HG03469 (cell line): ENCODE data around the gene COPG1.

Source experiments
- ATAC-seq: cut with Tn5 transposase; IDR thresholded peaks from one replicate; pipeline ENCODE4 v1.9.1; 2021; ENCODE audit warnings: mild to moderate bottlenecking, moderate library complexity, moderate number of reproducible peaks; ENCODE audit not compliant: unreplicated experiment

COPG1 gene

GRCh38 chr3:129312671-129313414, 63.4 kb downstream of the COPG1 start:
- no peak for ATAC-seq

- no peak for ATAC-seq
Observed at GRCh38 chr3:129313415-129313664, 63.9 kb downstream of the COPG1 start.

DNA sequence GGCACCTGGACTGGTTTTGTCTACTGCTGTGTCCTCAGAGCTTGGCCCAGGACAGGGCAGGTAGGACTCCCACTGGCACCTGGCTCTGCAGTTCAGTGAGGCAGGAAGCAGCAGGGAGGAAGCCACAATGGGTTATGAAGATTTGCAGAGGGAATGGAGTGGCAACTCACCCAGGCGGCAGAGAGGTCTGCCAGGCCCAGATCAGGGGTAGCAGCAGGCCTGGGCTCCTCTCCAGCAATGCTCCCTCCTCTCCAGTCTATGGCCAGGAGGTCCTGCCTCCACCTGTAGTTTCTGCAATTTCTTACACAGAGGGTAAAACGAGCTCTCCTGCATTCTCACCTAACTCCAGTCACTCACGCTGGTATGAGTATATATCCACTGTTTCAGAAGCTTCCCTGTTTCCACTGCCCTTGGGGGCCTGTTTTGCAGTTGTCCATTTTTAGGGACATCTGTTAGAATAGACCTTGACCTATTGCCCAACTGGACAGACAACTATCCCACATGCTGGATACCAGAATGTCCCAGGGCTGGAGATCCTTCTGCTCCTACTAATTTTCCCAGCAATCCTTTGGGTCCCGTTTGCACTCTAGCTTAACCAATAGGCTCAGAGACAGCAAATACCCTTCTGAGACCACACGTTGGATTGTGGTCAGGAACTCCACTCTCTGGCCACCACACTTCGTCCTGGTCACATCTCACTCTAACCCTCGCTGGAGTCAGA, 64.4 kb downstream of the COPG1 start:
- ATAC-seq, result no peak

GRCh38 chr3:129314386-129315222, 65.2 kb downstream of the COPG1 start:
- no peak for ATAC-seq

DNA sequence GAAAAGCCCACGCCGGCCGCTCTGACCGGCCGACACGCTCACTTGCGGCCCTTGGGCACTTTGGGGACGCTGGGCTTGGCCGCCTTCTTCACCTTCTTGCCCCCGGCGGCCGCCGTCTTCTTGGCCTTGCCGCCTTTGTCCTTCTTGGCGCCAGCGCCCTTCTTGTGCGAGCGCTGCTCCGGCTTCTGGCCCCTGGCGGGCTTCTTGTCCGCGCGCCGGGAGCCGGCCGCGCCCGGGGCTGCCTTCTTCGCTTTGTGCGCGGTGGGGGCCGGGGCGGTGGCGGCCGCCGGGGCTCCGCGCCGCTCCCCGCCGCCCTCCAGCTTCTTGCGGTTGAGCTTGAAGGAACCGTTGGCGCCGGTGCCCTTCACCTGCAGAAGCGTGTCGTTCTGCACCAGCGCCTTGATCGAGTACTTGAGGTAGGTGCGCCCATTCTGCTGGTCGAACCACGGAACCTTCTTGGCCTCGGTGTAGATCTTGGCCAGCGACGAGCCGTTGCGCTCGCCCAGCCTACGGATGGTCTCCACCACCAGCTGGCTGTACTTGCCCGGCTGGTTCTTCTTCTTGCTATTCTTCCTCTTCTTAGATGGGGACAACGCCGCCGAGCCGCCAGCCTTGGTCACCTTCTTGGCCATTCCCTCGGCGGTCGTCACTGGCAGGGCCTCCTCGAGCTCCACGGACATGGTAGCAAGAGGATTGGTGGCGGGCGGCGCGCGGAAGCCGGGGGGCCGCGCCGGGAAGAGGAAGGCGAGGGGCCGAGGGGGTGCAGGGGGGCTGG, 66.0 kb downstream of the COPG1 start:
- ATAC-seq, result no peak

- no peak for ATAC-seq
Observed at GRCh38 chr3:129315998-129316247, 66.5 kb downstream of the COPG1 start.

GRCh38 chr3:129316248-129317013, 67.0 kb downstream of the COPG1 start:
- no peak for ATAC-seq

GRCh38 chr3:129317014-129317771, 67.8 kb downstream of the COPG1 start:
- no peak for ATAC-seq

- ATAC-seq, result no peak
Observed at GRCh38 chr3:129317848-129318247, 68.4 kb downstream of the COPG1 start.

DNA sequence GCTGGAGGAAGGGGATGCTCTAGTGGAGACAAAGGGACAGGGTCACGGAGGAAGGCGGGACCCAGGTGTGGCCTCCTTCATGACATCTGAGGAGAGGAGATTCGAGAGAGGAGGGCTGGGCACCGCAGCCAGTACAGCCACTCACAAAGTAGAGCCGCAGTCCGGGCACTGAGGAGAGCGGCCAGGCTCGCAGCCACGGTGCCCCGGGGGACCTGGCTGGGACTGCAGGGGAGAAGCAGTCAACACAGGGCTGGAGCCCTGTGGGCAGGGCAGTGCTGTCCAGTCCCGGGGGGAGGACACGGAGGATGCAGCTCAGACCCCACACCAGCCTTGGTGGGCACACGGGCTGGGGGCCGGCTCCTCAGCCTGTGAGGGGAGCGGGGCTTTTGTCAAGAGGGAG, 69.5 kb downstream of the COPG1 start:
- ATAC-seq, result no peak

- ATAC-seq, result no peak
Observed at GRCh38 chr3:129320261-129320660, 70.9 kb downstream of the COPG1 start.

DNA sequence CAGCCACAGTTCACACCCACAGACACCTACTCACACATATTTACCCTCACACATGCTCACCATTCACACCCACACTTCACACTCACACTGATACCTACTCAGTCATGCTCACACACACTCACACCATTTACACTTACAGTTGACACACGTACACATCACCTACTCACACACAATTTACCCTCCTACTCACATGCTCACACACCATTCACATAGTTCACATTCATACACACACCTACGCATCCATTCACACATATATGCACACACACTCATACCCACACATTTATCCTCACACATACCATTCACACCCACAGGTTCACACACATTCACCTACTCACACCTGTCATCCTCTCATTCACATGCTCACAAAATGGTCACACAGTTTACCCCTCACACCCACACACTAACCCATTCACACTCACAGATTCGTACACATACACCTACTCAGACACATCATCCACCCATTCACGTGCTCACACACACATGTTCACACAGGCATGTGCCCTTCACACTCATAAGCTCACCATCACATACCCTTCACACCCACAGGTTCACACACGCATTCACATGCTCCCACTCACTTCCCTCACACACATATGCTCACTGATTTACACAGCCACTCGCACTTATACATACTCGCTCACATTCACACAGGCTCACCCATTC, 71.5 kb downstream of the COPG1 start:
- no peak for ATAC-seq

DNA sequence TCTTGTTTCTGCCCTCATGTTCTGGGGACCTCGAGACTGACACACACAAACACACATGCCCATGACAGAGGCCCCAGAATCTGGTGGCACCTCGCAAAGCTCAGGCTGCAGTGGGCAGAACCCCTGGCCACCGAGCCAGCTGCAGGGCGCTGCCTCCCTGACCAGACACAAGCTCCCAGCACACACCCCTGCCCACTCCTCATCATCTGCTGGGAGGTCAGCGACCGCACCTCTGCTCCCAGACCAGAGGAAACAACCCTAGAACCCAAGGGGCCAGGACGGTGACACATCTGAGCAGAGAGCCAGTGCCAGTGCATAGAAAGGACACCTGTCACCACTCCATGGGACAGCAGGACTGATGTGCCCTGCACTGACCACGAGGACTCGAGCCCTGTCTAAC, 72.5 kb downstream of the COPG1 start:
- ATAC-seq, result no peak

GRCh38 chr3:129323651-129324294, 74.4 kb downstream of the COPG1 start:
- no peak for ATAC-seq

- ATAC-seq, result no peak
Observed at GRCh38 chr3:129324855-129325254, 75.4 kb downstream of the COPG1 start.

DNA sequence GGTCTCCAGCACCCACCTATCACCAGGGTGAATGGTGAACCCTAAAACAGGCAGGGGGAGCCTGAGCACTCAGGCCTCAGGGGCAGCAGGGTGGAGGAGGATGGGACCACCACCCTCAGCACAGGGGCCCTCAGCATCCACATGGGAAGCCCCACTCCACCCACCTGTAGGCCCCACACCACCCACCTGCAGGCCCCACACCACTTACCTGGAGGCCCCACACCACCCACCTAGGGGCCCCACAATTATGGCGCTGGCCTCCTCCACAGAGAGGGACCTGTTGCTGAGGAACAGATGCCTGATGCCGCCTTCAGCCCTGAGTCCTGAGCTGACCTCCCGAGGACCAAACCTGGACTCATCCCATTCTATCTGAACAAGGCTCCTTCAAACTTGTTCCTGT, 76.0 kb downstream of the COPG1 start:
- ATAC-seq, result no peak

GRCh38 chr3:129326138-129326537, 76.7 kb downstream of the COPG1 start:
- no peak for ATAC-seq

DNA sequence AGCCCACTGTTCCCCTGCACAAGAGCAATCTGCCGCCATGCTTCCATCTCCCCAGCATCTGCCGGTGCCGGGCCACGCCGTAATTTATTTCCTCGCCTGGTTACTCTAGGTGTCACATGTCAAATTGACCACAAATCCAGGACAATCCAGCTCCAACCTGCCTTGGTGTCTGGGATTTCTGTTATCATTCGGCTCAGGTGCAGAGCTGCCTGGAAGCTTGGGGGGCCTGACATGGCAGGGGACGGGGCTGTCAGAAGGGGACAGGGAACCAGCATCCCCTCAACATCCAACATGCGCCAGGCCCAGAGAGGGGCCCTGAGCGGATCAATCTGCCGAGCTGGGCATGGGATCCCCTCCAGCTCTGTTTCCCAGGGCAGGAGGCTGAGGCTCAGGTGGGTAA, 77.2 kb downstream of the COPG1 start:
- no peak for ATAC-seq
